Cardiac muscle cell (in vitro differentiated cells and primary cell): ENCODE results near the gene TLCD2. TPM values are rescaled to one million over a fixed set of nuclear protein-coding genes. Genes with fewer than 3 reads are reported as not detected.
"Not testable (repeated sequence)": the region's sequence is repeated elsewhere in the genome, so short reads cannot be mapped to it uniquely, and the experiment has no call there.

Source experiments
- DNase-seq, 2 donors: peaks; one replicate each; pipeline versions ENCODE4 v3.0.0 to v3.0.0-alpha.2; 2010 to 2017; ENCODE audit warnings: low read depth in 1 of 2, low spot score in 1 of 2
- H3K27ac ChIP-seq: fragments of 200-600 bp; sonication (generic); 2 replicates; pipeline ENCODE4 v1.5.1; 2016
- H3K27me3 ChIP-seq: fragments of 200-600 bp; sonication (generic); 2 replicates; pipeline ENCODE4 v1.6.0; 2016; ENCODE audit warnings: control low read depth
- H3K36me3 ChIP-seq: fragments of 200-600 bp; sonication (generic); 2 replicates; pipeline ENCODE4 v1.5.1; 2016; ENCODE audit warnings: control low read depth
- H3K4me1 ChIP-seq: fragments of 200-600 bp; sonication (generic); 2 replicates; pipeline ENCODE4 v1.8.1; 2017; ENCODE audit warnings: low read depth, mild to moderate bottlenecking, mixed run types
- H3K4me3 ChIP-seq: fragments of 200-600 bp; sonication (generic); 2 replicates; pipeline ENCODE4 v1.5.1; 2016; ENCODE audit warnings: mild to moderate bottlenecking
- H3K9me3 ChIP-seq: fragments of 200-600 bp; sonication (generic); 2 replicates; pipeline ENCODE4 v1.5.1; 2017; ENCODE audit warnings: low read depth, mild to moderate bottlenecking, control low read depth
- CTCF ChIP-seq: IDR thresholded peaks from 2 replicates; pipeline ENCODE4 v1.5.1; 2012; ENCODE audit warnings: low read depth, mild to moderate bottlenecking, low read length
- polyA plus RNA-seq: library from polyadenylated mRNA; unstranded; fragments of >200 nt; fragmentation: Nextera tagmentation; extraction: Ambion mirVana; gene quantifications from 2 replicates; pipeline ENCODE4 v1.2.1, GENCODE V29; 2016
- total RNA-seq: library from RNA; depleted of rRNA; stranded (reverse); fragments of >200 nt; gene quantifications from 2 replicates; pipeline ENCODE4 v1.2.3, GENCODE V29; 2016

Gene TLCD2
- total and polyA plus RNA-seq, 2 experiments from 2014 or later, result 1.4 to 3.1 TPM

GRCh38 chr17:1713160-1713877, 3.1 kb upstream of the TLCD2 start:
- Histone ChIP-seq H3K9me3 (no peaks in the 10 kb centered on the region), H3K4me1 (peaks cover 9% of the 10 kb centered on the region), H3K27ac (peak overlapping the region; percentile 97), H3K36me3 (no peaks in the 10 kb centered on the region), H3K27me3 (no peaks in the 10 kb centered on the region), H3K4me3 (no peak overlapping the region)
- no peak for TF ChIP-seq CTCF
- no peak for DNase-seq

DNA sequence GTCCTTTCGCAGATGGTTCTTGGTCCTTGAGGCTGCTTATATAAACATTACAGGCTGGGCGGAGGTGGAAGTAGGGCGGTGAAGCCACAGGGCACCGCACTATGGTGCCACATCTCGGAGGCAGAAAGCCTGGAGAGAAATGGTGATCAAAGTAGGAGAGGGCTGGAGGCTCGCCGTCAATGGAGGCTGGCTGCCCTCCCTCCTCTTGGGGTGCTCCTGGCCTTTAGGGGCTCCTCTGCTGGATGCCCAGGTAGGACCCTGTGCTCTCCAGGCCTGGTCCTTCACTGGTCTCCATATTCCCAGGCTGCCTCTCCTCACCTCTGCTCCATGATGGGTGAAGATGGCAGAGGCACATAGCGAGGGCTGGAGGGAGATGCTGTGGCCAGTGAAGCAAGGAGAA, 2.1 kb upstream of the TLCD2 start:
- Histone ChIP-seq H3K4me1 (peaks cover 5% of the 10 kb centered on the region), H3K27me3 (no peaks in the 10 kb centered on the region), H3K9me3 (no peaks in the 10 kb centered on the region), H3K36me3 (no peaks in the 10 kb centered on the region), H3K27ac (no peak overlapping the region), H3K4me3 (no peak overlapping the region)
- no peak for DNase-seq
- TF ChIP-seq CTCF, result no peak

GRCh38 chr17:1711804-1712203, 1.6 kb upstream of the TLCD2 start:
- peak in 1 of 2 donors; percentile 18 for DNase-seq
- Histone ChIP-seq H3K36me3 (no peaks in the 10 kb centered on the region), H3K4me1 (peaks cover 5% of the 10 kb centered on the region), H3K27ac (no peak overlapping the region), H3K27me3 (no peaks in the 10 kb centered on the region), H3K4me3 (no peak overlapping the region), H3K9me3 (no peaks in the 10 kb centered on the region)
- TF ChIP-seq CTCF, result no peak

- H3K27me3 ChIP-seq, result no peaks in the 10 kb centered on the region
- peak overlapping the region; percentile 62 for H3K4me3 ChIP-seq
- H3K4me1 ChIP-seq, result peaks cover 5% of the 10 kb centered on the region
- DNase-seq, result peak in 1 of 2 donors; percentile 49
- H3K36me3 ChIP-seq, result no peaks in the 10 kb centered on the region
- H3K9me3 ChIP-seq, result no peaks in the 10 kb centered on the region
- TF ChIP-seq CTCF, result no peak
- no peak overlapping the region for H3K27ac ChIP-seq
Observed at GRCh38 chr17:1710807-1711553, 803 bp upstream of the TLCD2 start.

GRCh38 chr17:1709403-1709951, 700 bp downstream of the TLCD2 start:
- Histone ChIP-seq H3K4me3 (peak overlapping the region; percentile 62), H3K4me1 (peaks cover 5% of the 10 kb centered on the region), H3K27me3 (no peaks in the 10 kb centered on the region), H3K9me3 (no peaks in the 10 kb centered on the region), H3K36me3 (no peaks in the 10 kb centered on the region), H3K27ac (no peak overlapping the region)
- peak in 1 of 2 donors; percentile 40 for DNase-seq
- no peak for TF ChIP-seq CTCF

- not testable (repeated sequence) for H3K4me3 ChIP-seq, H3K9me3 ChIP-seq, H3K27me3 ChIP-seq, DNase-seq, H3K36me3 ChIP-seq, H3K4me1 ChIP-seq, H3K27ac ChIP-seq
Observed at GRCh38 chr17:1708791-1709346, 1.3 kb downstream of the TLCD2 start.
